Thyroid gland (tissue), 4 donors: Measurements from ENCODE around the gene TXNL4B. TPM values are rescaled to one million over a fixed set of nuclear protein-coding genes. Genes with fewer than 3 reads are reported as not detected.
A peak's percentile ranks its signal among the peaks of the same experiment; 100 is the strongest.

Experiments used
- DNase-seq, 2 donors: peaks; one replicate each; pipeline ENCODE4 v3.0.0-alpha.2; 2019
- H3K27ac ChIP-seq, 3 donors: fragments of 200-600 bp; sonication (generic); 1 replicate in 2 of 3; 2 replicates in 1 of 3; pipeline ENCODE4 v1.5.1; 2016 to 2019; ENCODE audit warnings: mild to moderate bottlenecking in 1 of 3, moderate library complexity in 1 of 3
- H3K27me3 ChIP-seq: fragments of 200-600 bp; sonication (generic); one replicate; pipeline ENCODE4 v1.5.1; 2019
- H3K36me3 ChIP-seq, 2 donors: fragments of 200-600 bp; sonication (generic); one replicate each; pipeline ENCODE4 v1.5.1; 2016 to 2019
- H3K4me1 ChIP-seq, 2 donors: fragments of 200-600 bp; sonication (generic); one replicate each; pipeline ENCODE4 v1.5.1; 2017 to 2019
- H3K4me3 ChIP-seq, 3 donors: fragments of 200-600 bp; sonication (generic); replicated peaks in 1 of 3; 1 replicate in 2 of 3; 2 replicates in 1 of 3; pipeline ENCODE4 v1.5.1; 2016; ENCODE audit warnings: mild to moderate bottlenecking in 1 of 3
- H3K9me3 ChIP-seq: fragments of 200-600 bp; sonication (generic); one replicate; pipeline ENCODE4 v1.5.1; 2017
- CTCF ChIP-seq, 6 experiments: fragments of 200-600 bp in 3 of 6; fragments of 450-650 bp in 3 of 6; sonication (generic) in 3 of 6; IDR thresholded peaks; one replicate each; pipeline ENCODE4 v1.5.1; 2016 to 2019; ENCODE audit warnings: antibody characterized with exemption in 6 of 6, mild to moderate bottlenecking in 2 of 6, inconsistent platforms in 1 of 6, moderate library complexity in 1 of 6
- POLR2A ChIP-seq, 2 donors: fragments of 450-650 bp; IDR thresholded peaks; one replicate each; pipeline ENCODE4 v1.6.1; 2017; ENCODE audit warnings: antibody characterized with exemption in 2 of 2, mild to moderate bottlenecking in 2 of 2, moderate library complexity in 1 of 2
- WGBS, 2 donors: methylation state at CpG; one replicate each; pipeline ENCODE4 v1.1.5; 2017; 5-methylcytosine and 5-hydroxymethylcytosine counted together
- intact Hi-C: fragments of 100-400 bp; cut with DNase I; formaldehyde crosslinking; loops from one replicate; pipeline ENCODE4 v1.15.1; 2023
- total RNA-seq, 4 donors: library from RNA; depleted of rRNA; stranded (reverse); fragments of >200 nt; gene quantifications; one replicate each; pipeline ENCODE4 v1.2.3, GENCODE V29; 2016

Gene TXNL4B
- total RNA-seq, 4 donors from 2014 or later: 10.7 to 15.0 (median 13.1) TPM

GRCh38 chr16:72128701-72129100 is 35.3 kb upstream of the TXNL4B start:
- no peaks in the 10 kb centered on the region for H3K4me1 ChIP-seq
- H3K36me3 ChIP-seq: no peaks in the 10 kb centered on the region
- H3K9me3 ChIP-seq: no peaks in the 10 kb centered on the region
- no peak for TF ChIP-seq CTCF (IDR thresholded peaks at IDR 0.05)
- TF ChIP-seq POLR2A (IDR thresholded peaks at IDR 0.05): no peak
- DNase-seq: no peak
- intact Hi-C loops: loop anchor here (10.0 kb wide), 1 partner anchor 336 kb away; no protein-coding TSS in a partner anchor
- H3K27ac ChIP-seq: no peak overlapping the region
- H3K4me3 ChIP-seq: no peak overlapping the region
- no peaks in the 10 kb centered on the region for H3K27me3 ChIP-seq
- 73 to 77% methylated on average over 9 of the region's 9 CpGs for WGBS, 2 donors

DNA sequence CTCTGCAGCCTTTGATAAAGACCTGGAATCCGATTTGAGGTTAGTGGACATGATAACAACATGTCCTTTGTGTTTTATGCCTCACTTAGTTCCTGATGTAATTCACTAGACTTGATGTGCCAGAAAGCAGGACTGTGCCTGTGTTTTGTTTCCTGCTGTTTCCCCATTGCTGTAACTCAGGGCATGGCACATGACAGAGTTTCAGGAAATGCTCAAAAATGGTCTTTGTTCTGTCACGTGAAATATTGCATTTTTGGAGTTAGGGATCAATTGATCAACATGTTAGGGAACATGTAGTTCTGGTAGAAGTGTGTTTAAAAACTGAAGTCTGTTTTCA is 33.0 kb upstream of the TXNL4B start:
- no peak overlapping the region for H3K4me3 ChIP-seq
- no peaks in the 10 kb centered on the region for H3K4me1 ChIP-seq
- no peaks in the 10 kb centered on the region for H3K9me3 ChIP-seq
- TF ChIP-seq POLR2A (IDR thresholded peaks at IDR 0.05) (no peak), CTCF (IDR thresholded peaks at IDR 0.05) (no peak)
- no peak overlapping the region for H3K27ac ChIP-seq
- 65 to 70% methylated on average over 2 of the region's 2 CpGs for WGBS, 2 donors
- intact Hi-C loops: loop anchor here (10.0 kb wide), 1 partner anchor 338 kb away; no protein-coding TSS in a partner anchor
- DNase-seq: no peak
- no peaks in the 10 kb centered on the region for H3K27me3 ChIP-seq
- no peaks in the 10 kb centered on the region for H3K36me3 ChIP-seq

DNA sequence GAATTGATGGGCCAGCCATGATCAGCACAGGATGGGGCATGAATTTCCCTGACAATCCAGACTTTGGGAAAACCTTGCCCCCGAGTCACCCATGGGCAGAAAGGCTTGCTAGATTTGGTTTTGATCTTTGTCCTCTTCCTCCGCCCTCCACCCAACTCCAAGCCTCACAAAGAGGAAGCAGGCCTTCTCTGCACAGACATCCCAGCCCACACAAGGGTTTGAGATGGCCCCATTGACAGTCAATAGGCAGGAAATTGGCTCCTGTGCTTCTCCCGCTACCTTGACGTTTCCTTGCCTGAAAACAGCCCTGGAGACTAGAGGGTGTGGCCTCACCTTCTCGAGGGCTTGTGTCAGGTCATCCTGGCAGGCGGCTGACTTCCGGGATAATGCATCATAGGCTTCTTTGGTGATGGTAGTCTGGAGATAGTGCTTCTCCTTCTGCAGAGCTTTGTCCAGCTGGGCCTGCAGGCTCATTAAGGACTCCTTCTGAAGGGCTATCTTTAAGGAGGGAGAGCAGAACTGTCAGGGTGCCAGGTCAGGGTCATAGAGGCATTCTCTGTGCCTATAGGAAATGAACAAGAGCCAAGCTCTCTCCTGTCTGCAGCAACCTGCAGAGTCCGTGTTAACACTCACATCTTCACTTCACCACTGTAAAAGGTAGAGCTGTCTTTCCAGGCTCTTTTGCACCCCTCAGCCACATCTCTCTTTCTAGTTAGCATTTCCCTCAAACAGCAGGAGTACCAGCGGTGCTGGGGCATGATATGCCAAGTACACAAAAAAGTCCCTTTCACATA is 32.4 kb upstream of the TXNL4B start:
- Histone ChIP-seq H3K27me3 (no peaks in the 10 kb centered on the region), H3K36me3 (no peaks in the 10 kb centered on the region), H3K4me1 (no peaks in the 10 kb centered on the region), H3K27ac (no peak overlapping the region), H3K9me3 (no peaks in the 10 kb centered on the region), H3K4me3 (no peak overlapping the region)
- TF ChIP-seq POLR2A (IDR thresholded peaks at IDR 0.05): no peak
- TF ChIP-seq CTCF (IDR thresholded peaks at IDR 0.05): no peak
- DNase-seq: no peak
- 81 to 82% methylated on average over 9 of the region's 9 CpGs for WGBS, 2 donors
- intact Hi-C loops: loop anchor here (10.0 kb wide), 1 partner anchor 339 kb away; no protein-coding TSS in a partner anchor

GRCh38 chr16:72124761-72125634 is 31.6 kb upstream of the TXNL4B start:
- peak; percentile 58 to 76 for DNase-seq
- no peaks in the 10 kb centered on the region for H3K9me3 ChIP-seq
- TF ChIP-seq POLR2A (IDR thresholded peaks at IDR 0.05): no peak
- TF ChIP-seq CTCF (IDR thresholded peaks at IDR 0.05): peak; percentile 32 to 81 (median 68)
- no peak overlapping the region for H3K4me3 ChIP-seq
- H3K4me1 ChIP-seq: no peaks in the 10 kb centered on the region
- H3K36me3 ChIP-seq: no peaks in the 10 kb centered on the region
- 39 to 42% methylated on average over 13 of the region's 13 CpGs for WGBS, 2 donors
- intact Hi-C loops: loop anchor here (10.0 kb wide), 1 partner anchor 340 kb away; no protein-coding TSS in a partner anchor
- H3K27ac ChIP-seq: no peak overlapping the region
- no peaks in the 10 kb centered on the region for H3K27me3 ChIP-seq
